HepG2 (cell line): ENCODE data around the gene JPH3. TPM values are rescaled to one million over a fixed set of nuclear protein-coding genes. Genes with fewer than 3 reads are reported as not detected.
A peak's percentile ranks its signal among the peaks of the same experiment; 100 is the strongest.

Experiments used
- CBX1 ChIP-seq: IDR thresholded peaks from one replicate; pipeline ENCODE4 v1.6.1; 2016; ENCODE audit warnings: antibody characterized with exemption, low read depth
- FOXA3 ChIP-seq: IDR thresholded peaks from 2 replicates; pipeline ENCODE4 v1.6.1; 2016; ENCODE audit warnings: missing genetic modification reagents, missing compliant biosample characterization
- HMG20B ChIP-seq: conservative IDR thresholded peaks from 2 replicates; pipeline ENCODE4 v1.6.1; 2016; ENCODE audit warnings: missing genetic modification reagents, missing compliant biosample characterization
- IRF9 ChIP-seq: sonication (generic); formaldehyde crosslinking; IDR thresholded peaks from 2 replicates; pipeline ENCODE4 v1.8.0; 2022; ENCODE audit warnings: missing genetic modification reagents, mild to moderate bottlenecking, borderline replicate concordance
- MTF2 ChIP-seq: sonication (generic); formaldehyde crosslinking; IDR thresholded peaks from 2 replicates; pipeline ENCODE4 v1.5.0; 2020; ENCODE audit warnings: missing genetic modification reagents, borderline replicate concordance
- MXD4 ChIP-seq: IDR thresholded peaks from 2 replicates; pipeline ENCODE4 v1.6.1; 2016; ENCODE audit warnings: mild to moderate bottlenecking, missing biosample characterization, missing genetic modification reagents
- REXO4 ChIP-seq: sonication (generic); formaldehyde crosslinking; IDR thresholded peaks from 2 replicates; pipeline ENCODE4 v1.8.0; 2022; ENCODE audit warnings: missing genetic modification reagents, mild to moderate bottlenecking, borderline replicate concordance
- ZNF124 ChIP-seq: sonication (generic); formaldehyde crosslinking; IDR thresholded peaks from 2 replicates; pipeline ENCODE4 v1.4.0; 2020; ENCODE audit warnings: missing genetic modification reagents
- ZNF232 ChIP-seq: sonication (generic); formaldehyde crosslinking; IDR thresholded peaks from 2 replicates; pipeline ENCODE4 v1.4.0; 2020; ENCODE audit warnings: missing genetic modification reagents, borderline replicate concordance
- ZNF451 ChIP-seq: sonication (generic); formaldehyde crosslinking; IDR thresholded peaks from 2 replicates; pipeline ENCODE4 v1.5.0; 2020; ENCODE audit warnings: mild to moderate bottlenecking, missing genetic modification reagents
- ZNF512 ChIP-seq: sonication (generic); formaldehyde crosslinking; IDR thresholded peaks from 2 replicates; pipeline ENCODE4 v1.4.0; 2020; ENCODE audit warnings: mild to moderate bottlenecking, missing genetic modification reagents
- ZNF550 ChIP-seq: sonication (generic); formaldehyde crosslinking; IDR thresholded peaks from 2 replicates; pipeline ENCODE4 v1.4.0; 2020; ENCODE audit warnings: mild to moderate bottlenecking, missing genetic modification reagents, borderline replicate concordance
- ZNF570 ChIP-seq: sonication (generic); formaldehyde crosslinking; IDR thresholded peaks from 2 replicates; pipeline ENCODE4 v1.4.0; 2020; ENCODE audit warnings: mild to moderate bottlenecking, missing genetic modification reagents, borderline replicate concordance
- polyA plus RNA-seq, 8 experiments: library from polyadenylated mRNA; depleted of rRNA in 3 of 8; stranded (reverse) in 7 of 8; unstranded in 1 of 8; fragments of >200 nt; fragmentation: Illumina TruSeq in 4 of 8; extraction: Trizol in 4 of 8; gene quantifications; 2 replicates each; pipeline versions ENCODE4 v1.2.1 to v1.2.3, GENCODE V29; 2011 to 2016; ENCODE audit warnings: low read depth in 4 of 8, missing spikeins in 1 of 8, mixed read lengths in 1 of 8; ENCODE audit not compliant: insufficient read depth in 1 of 8
- total RNA-seq, 5 experiments: library from RNA; depleted of rRNA; stranded (reverse); fragments of >200 nt; fragmentation: Illumina TruSeq; extraction: Trizol; gene quantifications; 2 replicates each; pipeline ENCODE4 v1.2.3, GENCODE V29; 2016; ENCODE audit warnings: low read depth in 1 of 5
- TF ChIP-seq, protein P1 (sequence below): sonication (generic); formaldehyde crosslinking; IDR thresholded peaks from 2 replicates; pipeline ENCODE4 v1.5.0; 2020; ENCODE audit warnings: missing genetic modification reagents
- TF ChIP-seq, protein P2 (sequence below): IDR thresholded peaks from 2 replicates; pipeline ENCODE4 v1.6.1; 2016; ENCODE audit warnings: low read depth
- TF ChIP-seq, protein P3 (sequence below): IDR thresholded peaks from 2 replicates; pipeline ENCODE4 v1.6.1; 2016; ENCODE audit warnings: missing compliant biosample characterization, missing genetic modification reagents, borderline replicate concordance
- TF ChIP-seq, protein P4 (sequence below): sonication (generic); formaldehyde crosslinking; IDR thresholded peaks from 2 replicates; pipeline ENCODE4 v1.5.0; 2020; ENCODE audit warnings: mild to moderate bottlenecking, missing genetic modification reagents
- TF ChIP-seq, protein P5 (sequence below), 2 experiments: fragments of 450-650 bp in 1 of 2; sonication (generic) in 1 of 2; formaldehyde crosslinking; IDR thresholded peaks; 2 replicates each; pipeline versions ENCODE4 v1.5.0 to v1.8.0; 2020 to 2022; ENCODE audit warnings: mild to moderate bottlenecking in 1 of 2, missing genetic modification reagents in 1 of 2

The JPH3 gene
- total and polyA plus RNA-seq, 2 of the 13 experiments (the other 11 are each of a cell fraction or from before 2014, with no cell fraction given) = not detected

GRCh38 chr16:87570938-87571867, 31.1 kb upstream of the JPH3 start (continued):
- TF ChIP-seq ZNF570 (CRISPR knock-in tag) (no peak), IRF9 (CRISPR knock-in tag) (no peak), FOXA3 (CRISPR knock-in tag) (0 out of 2 replicates have a peak, but pooled peaks have one; percentile 10), HMG20B (no peak), CBX1 (no peak), ZNF124 (CRISPR knock-in tag) (no peak), ZNF550 (CRISPR knock-in tag) (no peak), MXD4 (CRISPR knock-in tag) (0 out of 2 replicates have a peak, but pooled peaks have one; percentile 28), REXO4 (CRISPR knock-in tag) (no peak), ZNF451 (CRISPR knock-in tag) (no peak), MTF2 (CRISPR knock-in tag) (peak; percentile 78), ZNF512 (no peak), ZNF232 (CRISPR knock-in tag) (no peak)
- TF ChIP-seq, protein P1, sequence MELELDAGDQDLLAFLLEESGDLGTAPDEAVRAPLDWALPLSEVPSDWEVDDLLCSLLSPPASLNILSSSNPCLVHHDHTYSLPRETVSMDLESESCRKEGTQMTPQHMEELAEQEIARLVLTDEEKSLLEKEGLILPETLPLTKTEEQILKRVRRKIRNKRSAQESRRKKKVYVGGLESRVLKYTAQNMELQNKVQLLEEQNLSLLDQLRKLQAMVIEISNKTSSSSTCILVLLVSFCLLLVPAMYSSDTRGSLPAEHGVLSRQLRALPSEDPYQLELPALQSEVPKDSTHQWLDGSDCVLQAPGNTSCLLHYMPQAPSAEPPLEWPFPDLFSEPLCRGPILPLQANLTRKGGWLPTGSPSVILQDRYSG (CRISPR knock-in tag) = no peak
- TF ChIP-seq, protein P2, sequence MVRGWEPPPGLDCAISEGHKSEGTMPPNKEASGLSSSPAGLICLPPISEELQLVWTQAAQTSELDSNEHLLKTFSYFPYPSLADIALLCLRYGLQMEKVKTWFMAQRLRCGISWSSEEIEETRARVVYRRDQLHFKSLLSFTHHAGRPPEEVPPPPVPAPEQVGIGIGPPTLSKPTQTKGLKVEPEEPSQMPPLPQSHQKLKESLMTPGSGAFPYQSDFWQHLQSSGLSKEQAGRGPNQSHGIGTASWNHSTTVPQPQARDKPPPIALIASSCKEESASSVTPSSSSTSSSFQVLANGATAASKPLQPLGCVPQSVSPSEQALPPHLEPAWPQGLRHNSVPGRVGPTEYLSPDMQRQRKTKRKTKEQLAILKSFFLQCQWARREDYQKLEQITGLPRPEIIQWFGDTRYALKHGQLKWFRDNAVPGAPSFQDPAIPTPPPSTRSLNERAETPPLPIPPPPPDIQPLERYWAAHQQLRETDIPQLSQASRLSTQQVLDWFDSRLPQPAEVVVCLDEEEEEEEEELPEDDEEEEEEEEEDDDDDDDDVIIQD (CRISPR knock-in tag) = 0 out of 2 replicates have a peak, but pooled peaks have one; percentile 12
- TF ChIP-seq, protein P3, sequence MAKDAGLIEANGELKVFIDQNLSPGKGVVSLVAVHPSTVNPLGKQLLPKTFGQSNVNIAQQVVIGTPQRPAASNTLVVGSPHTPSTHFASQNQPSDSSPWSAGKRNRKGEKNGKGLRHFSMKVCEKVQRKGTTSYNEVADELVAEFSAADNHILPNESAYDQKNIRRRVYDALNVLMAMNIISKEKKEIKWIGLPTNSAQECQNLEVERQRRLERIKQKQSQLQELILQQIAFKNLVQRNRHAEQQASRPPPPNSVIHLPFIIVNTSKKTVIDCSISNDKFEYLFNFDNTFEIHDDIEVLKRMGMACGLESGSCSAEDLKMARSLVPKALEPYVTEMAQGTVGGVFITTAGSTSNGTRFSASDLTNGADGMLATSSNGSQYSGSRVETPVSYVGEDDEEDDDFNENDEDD = no peak
- TF ChIP-seq, protein P4, sequence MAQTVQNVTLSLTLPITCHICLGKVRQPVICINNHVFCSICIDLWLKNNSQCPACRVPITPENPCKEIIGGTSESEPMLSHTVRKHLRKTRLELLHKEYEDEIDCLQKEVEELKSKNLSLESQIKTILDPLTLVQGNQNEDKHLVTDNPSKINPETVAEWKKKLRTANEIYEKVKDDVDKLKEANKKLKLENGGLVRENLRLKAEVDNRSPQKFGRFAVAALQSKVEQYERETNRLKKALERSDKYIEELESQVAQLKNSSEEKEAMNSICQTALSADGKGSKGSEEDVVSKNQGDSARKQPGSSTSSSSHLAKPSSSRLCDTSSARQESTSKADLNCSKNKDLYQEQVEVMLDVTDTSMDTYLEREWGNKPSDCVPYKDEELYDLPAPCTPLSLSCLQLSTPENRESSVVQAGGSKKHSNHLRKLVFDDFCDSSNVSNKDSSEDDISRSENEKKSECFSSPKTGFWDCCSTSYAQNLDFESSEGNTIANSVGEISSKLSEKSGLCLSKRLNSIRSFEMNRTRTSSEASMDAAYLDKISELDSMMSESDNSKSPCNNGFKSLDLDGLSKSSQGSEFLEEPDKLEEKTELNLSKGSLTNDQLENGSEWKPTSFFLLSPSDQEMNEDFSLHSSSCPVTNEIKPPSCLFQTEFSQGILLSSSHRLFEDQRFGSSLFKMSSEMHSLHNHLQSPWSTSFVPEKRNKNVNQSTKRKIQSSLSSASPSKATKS (CRISPR knock-in tag) = no peak
- TF ChIP-seq, protein P5, sequence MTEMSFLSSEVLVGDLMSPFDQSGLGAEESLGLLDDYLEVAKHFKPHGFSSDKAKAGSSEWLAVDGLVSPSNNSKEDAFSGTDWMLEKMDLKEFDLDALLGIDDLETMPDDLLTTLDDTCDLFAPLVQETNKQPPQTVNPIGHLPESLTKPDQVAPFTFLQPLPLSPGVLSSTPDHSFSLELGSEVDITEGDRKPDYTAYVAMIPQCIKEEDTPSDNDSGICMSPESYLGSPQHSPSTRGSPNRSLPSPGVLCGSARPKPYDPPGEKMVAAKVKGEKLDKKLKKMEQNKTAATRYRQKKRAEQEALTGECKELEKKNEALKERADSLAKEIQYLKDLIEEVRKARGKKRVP (CRISPR knock-in tag; IDR thresholded peaks at IDR 0.05) = 0 out of 4 replicates have a peak, but pooled peaks of 1 of the 2 experiments have one; percentile 23
